PFSK-1 (cell line): ENCODE results near the gene CAMTA1.

Experiments used
- FOXP2 ChIP-seq: optimal IDR thresholded peaks from 2 replicates; pipeline ENCODE3; 2011; ENCODE audit warnings: borderline replicate concordance, control low read depth, inconsistent platforms; ENCODE audit not compliant: insufficient read depth; ENCODE audit errors: extremely low read length, extremely low read depth
- POLR2AphosphoS5 ChIP-seq: IDR thresholded peaks from 2 replicates; pipeline ENCODE4 v1.6.1; 2012; ENCODE audit warnings: low read depth, mild to moderate bottlenecking, control low read depth, low read length, moderate library complexity
- SIN3A ChIP-seq: IDR thresholded peaks from 2 replicates; pipeline ENCODE4 v1.6.1; 2012; ENCODE audit warnings: mild to moderate bottlenecking, low read length, moderate library complexity, borderline replicate concordance; ENCODE audit not compliant: insufficient read depth
- TAF1 ChIP-seq: IDR thresholded peaks from 2 replicates; pipeline ENCODE4 v1.6.1; 2012; ENCODE audit warnings: low read length, control low read depth, borderline replicate concordance; ENCODE audit not compliant: insufficient read depth
- TF ChIP-seq, protein P1 (sequence below), 2 experiments: IDR thresholded peaks; 2 replicates each; pipeline versions ENCODE4 v1.6.1 to v1.8.0; 2011 to 2012; ENCODE audit warnings: low read depth in 2 of 2, low read length in 2 of 2, control low read depth in 1 of 2, inconsistent platforms in 1 of 2, mild to moderate bottlenecking in 1 of 2, moderate library complexity in 1 of 2; ENCODE audit not compliant: insufficient read depth in 1 of 2

The CAMTA1 gene

DNA sequence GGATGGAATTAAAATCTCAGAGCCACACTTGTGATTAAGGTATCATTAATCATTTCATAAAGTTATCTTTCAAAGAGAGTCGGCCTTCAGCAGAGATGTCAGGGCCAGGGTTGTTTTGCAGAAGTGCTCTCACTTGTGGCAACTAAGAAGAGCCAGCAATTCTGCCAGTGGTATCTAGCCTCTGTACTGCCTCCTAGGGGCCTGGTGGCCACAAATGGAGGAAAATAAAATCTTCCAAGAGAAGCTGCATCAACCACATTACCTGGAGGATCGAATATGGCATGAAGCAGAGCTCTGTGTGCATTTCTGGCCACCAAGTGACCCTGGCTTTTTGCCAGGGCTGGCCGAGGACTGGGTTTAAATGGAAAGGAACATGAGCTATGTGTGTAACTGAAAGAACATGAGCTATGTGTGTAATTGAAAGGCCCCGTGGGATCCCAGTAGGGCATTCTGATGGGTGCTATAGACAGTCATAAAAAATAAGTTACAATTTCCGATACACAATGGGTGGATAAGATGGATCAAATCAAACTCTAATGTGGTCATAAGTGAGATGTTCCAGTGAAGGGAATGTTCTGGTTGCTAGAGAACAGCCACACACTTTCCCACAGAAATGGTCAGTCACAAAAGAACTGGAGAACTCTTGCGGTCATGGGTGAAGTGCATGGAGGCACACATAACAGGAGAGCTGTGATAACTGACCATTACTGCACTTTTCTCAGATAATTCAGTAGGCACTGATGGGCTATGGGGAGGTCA, 335.8 kb downstream of the CAMTA1 start:
- TF ChIP-seq SIN3A (no peak), FOXP2 (no peak), POLR2AphosphoS5 (no peak), TAF1 (no peak)
- TF ChIP-seq, protein P1, sequence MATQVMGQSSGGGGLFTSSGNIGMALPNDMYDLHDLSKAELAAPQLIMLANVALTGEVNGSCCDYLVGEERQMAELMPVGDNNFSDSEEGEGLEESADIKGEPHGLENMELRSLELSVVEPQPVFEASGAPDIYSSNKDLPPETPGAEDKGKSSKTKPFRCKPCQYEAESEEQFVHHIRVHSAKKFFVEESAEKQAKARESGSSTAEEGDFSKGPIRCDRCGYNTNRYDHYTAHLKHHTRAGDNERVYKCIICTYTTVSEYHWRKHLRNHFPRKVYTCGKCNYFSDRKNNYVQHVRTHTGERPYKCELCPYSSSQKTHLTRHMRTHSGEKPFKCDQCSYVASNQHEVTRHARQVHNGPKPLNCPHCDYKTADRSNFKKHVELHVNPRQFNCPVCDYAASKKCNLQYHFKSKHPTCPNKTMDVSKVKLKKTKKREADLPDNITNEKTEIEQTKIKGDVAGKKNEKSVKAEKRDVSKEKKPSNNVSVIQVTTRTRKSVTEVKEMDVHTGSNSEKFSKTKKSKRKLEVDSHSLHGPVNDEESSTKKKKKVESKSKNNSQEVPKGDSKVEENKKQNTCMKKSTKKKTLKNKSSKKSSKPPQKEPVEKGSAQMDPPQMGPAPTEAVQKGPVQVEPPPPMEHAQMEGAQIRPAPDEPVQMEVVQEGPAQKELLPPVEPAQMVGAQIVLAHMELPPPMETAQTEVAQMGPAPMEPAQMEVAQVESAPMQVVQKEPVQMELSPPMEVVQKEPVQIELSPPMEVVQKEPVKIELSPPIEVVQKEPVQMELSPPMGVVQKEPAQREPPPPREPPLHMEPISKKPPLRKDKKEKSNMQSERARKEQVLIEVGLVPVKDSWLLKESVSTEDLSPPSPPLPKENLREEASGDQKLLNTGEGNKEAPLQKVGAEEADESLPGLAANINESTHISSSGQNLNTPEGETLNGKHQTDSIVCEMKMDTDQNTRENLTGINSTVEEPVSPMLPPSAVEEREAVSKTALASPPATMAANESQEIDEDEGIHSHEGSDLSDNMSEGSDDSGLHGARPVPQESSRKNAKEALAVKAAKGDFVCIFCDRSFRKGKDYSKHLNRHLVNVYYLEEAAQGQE (IDR thresholded peaks at IDR 0.05; ENCODE audit: insufficient read depth in 1 of 2, low read depth in 2 of 2, low read length in 2 of 2): no peak

DNA sequence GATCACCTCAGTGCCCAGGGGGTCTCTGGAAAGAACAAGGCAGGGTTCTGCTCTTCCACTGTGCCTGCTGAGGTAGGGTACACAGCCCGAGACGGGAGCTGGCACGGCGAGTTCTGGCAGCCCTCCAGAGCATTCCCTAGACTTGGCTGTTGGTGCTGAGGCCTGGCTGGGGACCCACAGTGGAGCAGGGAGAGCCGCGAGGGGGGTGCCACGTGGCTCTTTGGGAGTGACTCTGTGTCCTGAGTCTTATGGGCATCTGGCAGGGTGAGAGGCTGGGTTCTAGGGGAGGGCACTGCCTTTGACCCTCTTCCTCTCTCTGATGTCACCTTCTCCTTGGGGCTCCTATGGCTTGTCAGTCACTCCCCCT, 336.4 kb downstream of the CAMTA1 start:
- TF ChIP-seq, protein P1 (IDR thresholded peaks at IDR 0.05; ENCODE audit: insufficient read depth in 1 of 2, low read depth in 2 of 2, low read length in 2 of 2): no peak
- TF ChIP-seq SIN3A (no peak), POLR2AphosphoS5 (no peak), TAF1 (no peak), FOXP2 (no peak)

DNA sequence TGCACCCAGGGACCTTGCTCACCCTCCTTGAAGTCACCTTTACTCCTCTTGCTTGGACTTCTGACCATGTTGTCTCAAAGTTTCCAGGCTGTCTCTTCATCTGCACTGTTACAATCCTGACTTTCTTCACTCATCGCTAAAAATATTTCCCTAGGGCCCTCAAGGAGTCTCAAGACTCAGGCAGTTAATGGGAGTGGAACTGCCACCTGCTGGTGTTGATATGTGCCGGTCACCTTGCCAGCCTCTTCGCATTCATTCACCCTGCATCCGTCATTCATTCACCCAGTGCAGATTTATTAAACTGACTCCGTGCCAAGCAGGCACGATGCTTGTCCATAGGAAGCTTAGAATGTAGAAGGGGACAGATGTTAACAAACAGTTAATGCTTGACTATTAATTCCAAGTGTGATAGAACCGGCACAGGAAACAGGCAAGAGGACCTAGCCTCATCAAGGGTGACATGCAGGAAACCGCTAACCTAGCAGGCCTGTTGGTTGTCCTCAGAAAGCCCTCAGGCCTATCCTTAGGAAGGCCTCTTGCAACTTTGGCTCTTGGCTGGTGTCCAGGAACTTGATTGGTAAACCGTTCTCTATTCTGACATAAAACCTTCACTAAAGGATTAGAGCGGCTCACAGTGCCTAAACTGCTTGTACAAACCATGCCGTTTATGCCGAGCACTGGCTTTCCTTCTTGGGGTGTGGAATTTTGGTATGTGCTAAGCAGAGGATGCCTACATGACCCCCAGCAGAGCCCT, 342.2 kb downstream of the CAMTA1 start:
- no peak for TF ChIP-seq FOXP2
- TF ChIP-seq, protein P1 (IDR thresholded peaks at IDR 0.05; ENCODE audit: insufficient read depth in 1 of 2, low read depth in 2 of 2, low read length in 2 of 2): no peak

DNA sequence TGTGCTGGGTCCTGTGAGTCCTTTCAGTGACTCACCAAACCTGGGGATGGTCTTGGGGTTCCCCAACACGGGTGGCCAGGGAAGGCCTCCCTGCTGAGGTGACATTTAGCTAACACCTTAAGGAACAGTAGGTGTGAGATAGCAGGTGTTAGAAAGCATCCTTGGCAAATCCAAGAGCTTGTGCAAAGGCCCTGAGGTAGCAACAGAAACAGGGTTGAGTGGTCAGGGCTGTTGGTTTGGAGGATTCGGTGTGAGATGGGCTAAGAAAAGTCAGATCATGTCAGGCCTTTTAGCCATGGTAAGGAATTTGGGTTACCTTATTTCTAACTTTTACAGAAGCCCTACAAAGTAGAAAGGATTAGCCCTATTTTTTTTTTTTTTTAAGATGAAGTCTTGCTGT, 343.0 kb downstream of the CAMTA1 start:
- TF ChIP-seq SIN3A (no peak), POLR2AphosphoS5 (no peak), TAF1 (no peak), FOXP2 (no peak)
- TF ChIP-seq, protein P1 (IDR thresholded peaks at IDR 0.05; ENCODE audit: insufficient read depth in 1 of 2, low read depth in 2 of 2, low read length in 2 of 2): no peak
